Panc1 (cell line): ENCODE measurements around the gene ADAMTS2.

Source experiments
- CTCF ChIP-seq: fragments of 450-650 bp; IDR thresholded peaks from 2 replicates; pipeline ENCODE4 v1.5.1; 2017; ENCODE audit warnings: mild to moderate bottlenecking
- POLR2AphosphoS5 ChIP-seq: IDR thresholded peaks from 2 replicates; pipeline ENCODE4 v1.6.1; 2012; ENCODE audit warnings: mild to moderate bottlenecking, low read depth, low read length, moderate library complexity
- REST ChIP-seq, 2 experiments: IDR thresholded peaks; 2 replicates each; pipeline ENCODE4 v1.6.1; 2011 to 2012; ENCODE audit warnings: low read depth in 2 of 2, control low read depth in 1 of 2, low read length in 1 of 2, mild to moderate bottlenecking in 1 of 2, moderate library complexity in 1 of 2; ENCODE audit not compliant: insufficient read depth in 1 of 2

- no peak for TF ChIP-seq CTCF
- no peak for TF ChIP-seq POLR2AphosphoS5
- no peak for TF ChIP-seq REST (IDR thresholded peaks at IDR 0.05; ENCODE audit: insufficient read depth in 1 of 2, low read depth in 2 of 2, low read length in 1 of 2)
These were observed 255.8 kb downstream of the ADAMTS2 start for GRCh38 chr5:179089502-179089901.
